ENCODE measurements around the gene SMARCA1.

GRCh38 chrX:129531132-129531531 lies 7.8 kb upstream of the SMARCA1 start:
- TF ChIP-seq CTCF (conservative IDR thresholded peaks at IDR 0.05; ENCODE audit: low read depth, low read length) = no peak
- no peak for TF ChIP-seq EZH2phosphoT487 (IDR thresholded peaks at IDR 0.05; ENCODE audit: borderline replicate concordance, low read length)
- TF ChIP-seq EZH2 (IDR thresholded peaks at IDR 0.05; ENCODE audit: low read length, unreplicated experiment) = no peak
